GM18861 (cell line): Measurements from ENCODE around the gene OR2AK2.

Experiments used
- ATAC-seq: cut with Tn5 transposase; IDR thresholded peaks from one replicate; pipeline ENCODE4 v1.9.1; 2021; ENCODE audit not compliant: unreplicated experiment

Gene OR2AK2, protein sequence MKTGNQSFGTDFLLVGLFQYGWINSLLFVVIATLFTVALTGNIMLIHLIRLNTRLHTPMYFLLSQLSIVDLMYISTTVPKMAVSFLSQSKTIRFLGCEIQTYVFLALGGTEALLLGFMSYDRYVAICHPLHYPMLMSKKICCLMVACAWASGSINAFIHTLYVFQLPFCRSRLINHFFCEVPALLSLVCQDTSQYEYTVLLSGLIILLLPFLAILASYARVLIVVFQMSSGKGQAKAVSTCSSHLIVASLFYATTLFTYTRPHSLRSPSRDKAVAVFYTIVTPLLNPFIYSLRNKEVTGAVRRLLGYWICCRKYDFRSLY

DNA sequence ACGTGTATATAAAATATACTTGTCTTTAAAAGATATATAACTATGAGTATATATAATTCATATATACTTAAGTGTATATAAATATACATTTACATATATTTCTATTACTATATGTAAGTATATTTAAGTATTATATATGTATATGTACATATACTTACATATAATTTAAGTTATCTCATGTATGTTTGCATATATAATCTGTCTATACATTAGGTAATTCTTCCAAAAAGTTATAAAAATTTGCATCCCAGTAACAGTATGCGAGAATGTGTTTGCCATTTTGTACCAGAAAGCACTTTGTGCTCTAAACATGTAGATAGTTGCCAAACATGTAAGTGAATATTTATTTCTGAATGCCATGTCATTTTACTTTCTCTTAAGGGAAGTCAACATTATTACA is at the start of gene OR2AK2:
Gene OR2AK2 (plus strand): TSS at position 301 of the 400 bp plus-strand sequence. CDS start 144 bp downstream, outside the sequence.
- no peak for ATAC-seq

DNA sequence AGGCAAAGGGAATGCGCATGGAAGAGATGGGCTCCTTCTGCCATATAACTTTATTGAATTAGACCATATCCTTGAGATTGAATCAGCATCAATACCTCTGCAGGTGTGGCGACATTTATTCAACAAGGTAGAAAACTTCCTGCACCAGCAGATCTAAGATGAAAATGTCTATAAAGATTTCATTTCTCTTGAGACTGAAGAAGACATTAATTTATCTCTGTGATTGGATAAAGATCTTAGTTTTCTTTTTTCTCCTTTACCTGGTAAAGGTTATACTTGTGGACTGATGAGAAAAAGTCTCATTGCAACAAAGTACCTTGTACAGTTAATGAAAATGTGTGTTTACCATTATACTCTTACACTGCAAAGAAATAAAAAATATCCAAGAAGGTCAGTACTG is 45.1 kb upstream of the OR2AK2 start, which contains the start of gene OR2T8:
Gene OR2T8 (plus strand): TSS at position 301 of the 400 bp plus-strand sequence. CDS start 766 bp downstream, outside the sequence.
- ATAC-seq: no peak

DNA sequence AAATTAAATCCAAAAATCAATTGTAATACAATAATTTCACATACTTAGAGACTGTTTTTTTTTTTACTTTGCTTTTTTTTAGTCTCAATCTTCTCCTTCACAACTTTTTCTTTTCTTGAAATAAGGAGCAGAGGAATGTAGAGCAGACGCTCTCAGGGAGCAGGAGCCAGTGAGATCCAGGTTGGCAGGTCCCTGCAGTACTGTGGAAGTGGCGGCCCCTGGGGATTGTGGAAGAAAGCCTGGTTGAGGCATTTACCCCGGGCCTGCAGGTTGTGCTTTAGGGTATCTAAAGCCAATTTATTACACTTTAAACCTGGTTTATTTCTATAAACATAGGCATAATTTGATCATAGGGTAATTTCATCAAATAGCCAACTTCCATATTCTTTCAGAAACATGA is 41.1 kb upstream of the OR2AK2 start:
- ATAC-seq: no peak

DNA sequence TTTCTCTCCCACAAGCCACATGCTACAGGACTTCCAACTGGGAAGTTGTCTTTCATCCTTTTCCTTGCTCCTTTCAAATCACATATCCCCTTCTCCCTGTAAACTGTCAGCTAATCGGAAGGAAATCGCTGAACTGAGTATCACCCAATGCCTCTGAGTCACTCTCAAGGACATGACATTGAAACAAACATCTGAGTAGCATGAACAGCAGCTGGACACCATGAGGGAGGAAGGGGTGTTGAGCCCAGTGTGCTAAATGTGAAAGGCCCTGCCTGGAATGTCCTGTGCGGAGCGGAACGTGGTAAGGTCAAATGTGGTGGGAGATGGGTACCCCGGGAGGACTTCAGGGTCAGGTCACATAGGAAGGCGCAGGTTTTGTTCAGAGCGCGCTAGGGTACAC is 40.2 kb upstream of the OR2AK2 start, which contains the start of gene OR2AJ1:
Gene OR2AJ1 (plus strand): TSS at position 22 of the 400 bp plus-strand sequence. CDS start 8,880 bp downstream, outside the sequence.
- no peak for ATAC-seq

DNA sequence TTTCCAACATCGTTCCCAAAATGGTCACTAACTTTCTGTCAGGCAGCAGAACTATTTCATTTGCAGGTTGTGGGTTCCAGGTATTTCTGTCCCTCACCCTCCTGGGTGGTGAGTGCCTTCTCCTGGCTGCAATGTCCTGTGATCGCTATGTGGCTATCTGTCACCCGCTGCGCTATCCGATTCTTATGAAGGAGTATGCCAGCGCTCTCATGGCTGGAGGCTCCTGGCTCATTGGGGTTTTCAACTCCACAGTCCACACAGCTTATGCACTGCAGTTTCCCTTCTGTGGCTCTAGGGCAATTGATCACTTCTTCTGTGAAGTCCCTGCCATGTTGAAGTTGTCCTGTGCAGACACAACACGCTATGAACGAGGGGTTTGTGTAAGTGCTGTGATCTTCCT is 31.0 kb upstream of the OR2AK2 start:
- ATAC-seq: no peak

DNA sequence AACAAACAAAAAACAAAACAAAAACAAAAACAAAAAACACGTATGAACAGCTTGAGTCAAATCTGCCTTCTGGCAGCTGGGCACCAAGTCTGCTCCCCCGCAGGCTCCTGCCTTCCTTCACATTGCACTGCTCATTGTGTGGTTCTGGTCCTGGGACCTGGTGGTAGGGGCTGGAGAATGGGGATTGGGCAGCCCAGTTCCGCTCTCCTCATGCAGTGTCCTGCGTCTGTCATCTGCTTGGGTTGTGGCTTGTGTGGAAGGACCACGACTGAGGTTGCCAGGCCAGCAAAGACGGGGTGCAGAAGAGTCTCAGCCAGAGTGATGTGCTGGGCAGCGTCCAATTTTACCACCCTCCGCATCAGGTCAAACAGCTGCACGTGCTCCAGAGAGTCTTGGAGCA is 29.3 kb upstream of the OR2AK2 start:
- ATAC-seq: no peak

DNA sequence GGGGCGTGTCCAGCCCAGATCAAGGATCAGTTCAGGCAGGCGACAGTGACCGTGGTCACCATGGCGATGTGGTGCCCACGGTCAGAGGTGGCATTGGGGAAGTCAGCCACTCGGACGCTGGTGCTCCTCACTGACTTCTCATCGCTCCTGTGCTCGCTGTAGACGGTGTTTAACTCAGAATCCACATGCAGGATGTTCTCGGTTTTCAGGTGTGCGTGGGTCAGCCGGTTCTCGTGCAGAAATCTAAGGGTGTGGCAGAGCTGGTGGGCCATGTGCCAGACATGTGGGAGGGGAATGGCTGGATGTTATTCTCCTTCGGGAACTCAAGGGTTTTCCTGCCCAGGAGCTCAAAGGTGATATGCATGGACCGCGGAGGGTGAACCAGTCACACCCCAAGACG is 28.6 kb upstream of the OR2AK2 start:
- no peak for ATAC-seq

DNA sequence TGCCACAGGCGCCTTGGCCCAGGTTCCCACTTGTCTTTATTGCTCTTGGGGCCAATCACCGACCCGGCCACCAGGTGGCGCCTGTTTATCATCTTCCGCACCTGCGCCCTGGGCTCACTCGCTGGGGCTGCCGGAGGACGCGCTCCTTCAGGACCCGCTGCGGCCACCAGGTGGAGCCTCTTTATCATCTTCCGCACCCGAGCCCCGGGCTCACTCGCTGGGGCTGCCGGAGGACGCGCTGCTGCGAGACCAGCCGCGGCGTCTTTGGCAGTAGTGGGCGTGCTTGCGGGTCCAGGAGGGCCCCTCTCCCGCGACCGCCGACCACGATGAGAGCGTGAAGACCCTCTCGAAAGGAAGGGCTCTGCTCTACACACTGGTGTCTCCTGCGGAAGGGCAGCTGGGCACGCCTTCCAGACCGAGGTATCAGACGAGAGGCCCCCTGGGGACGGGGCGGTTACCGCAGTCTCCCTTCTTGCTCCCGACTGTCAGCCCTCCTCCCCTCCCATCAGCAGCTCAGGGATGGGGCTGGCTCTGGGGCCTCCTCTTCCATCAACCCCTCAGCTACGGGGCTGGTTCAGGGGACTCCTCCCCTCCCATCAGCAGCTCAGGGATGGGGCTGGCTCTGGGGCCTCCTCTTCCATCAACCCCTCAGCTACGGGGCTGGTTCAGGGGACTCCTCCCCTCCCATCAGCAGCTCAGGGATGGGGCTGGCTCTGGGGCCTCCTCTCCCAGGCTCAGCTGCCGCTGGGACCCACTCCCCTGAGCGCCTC is 27.9 kb upstream of the OR2AK2 start:
- peak; percentile 99 for ATAC-seq

DNA sequence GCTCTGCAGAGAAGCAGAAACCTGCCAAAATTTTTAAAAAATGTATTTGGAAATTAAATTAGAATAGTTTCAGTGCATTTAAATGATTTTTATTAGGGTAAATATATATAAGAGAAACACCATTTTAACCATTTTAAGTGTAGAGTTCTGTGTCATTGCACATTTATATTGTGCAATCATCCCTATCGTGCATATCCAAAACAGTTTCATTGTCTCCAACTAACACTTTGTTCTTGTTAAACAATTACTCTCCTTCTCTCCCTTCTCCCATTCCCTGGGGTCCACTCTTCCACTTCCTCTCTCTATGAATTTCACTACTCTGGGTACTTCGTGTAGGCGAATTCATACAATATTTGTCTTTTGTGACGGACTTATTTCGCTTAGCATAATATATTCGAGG is 22.4 kb upstream of the OR2AK2 start:
- ATAC-seq: no peak

DNA sequence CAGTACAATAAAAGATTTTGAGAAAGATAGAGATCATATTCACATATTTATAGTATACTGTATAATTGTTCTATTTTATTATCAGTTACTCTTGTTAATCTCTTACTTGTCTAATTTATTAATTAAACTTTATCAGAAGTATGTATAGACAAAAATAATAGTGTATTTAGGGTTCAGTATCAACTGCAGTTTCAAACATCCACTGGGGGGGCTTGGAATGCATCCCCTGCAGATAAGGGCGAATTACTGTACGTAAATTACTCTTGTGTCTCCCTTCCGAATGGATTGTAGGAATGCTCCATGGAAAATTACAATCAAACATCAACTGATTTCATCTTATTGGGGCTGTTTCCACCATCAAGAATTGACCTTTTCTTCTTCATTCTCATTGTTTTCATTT is 16.5 kb upstream of the OR2AK2 start, which contains the start of gene OR2L8:
Gene OR2L8 (plus strand): TSS at position 301 of the 400 bp plus-strand sequence. CDS start 0 bp downstream, at position 301.
- ATAC-seq: no peak

DNA sequence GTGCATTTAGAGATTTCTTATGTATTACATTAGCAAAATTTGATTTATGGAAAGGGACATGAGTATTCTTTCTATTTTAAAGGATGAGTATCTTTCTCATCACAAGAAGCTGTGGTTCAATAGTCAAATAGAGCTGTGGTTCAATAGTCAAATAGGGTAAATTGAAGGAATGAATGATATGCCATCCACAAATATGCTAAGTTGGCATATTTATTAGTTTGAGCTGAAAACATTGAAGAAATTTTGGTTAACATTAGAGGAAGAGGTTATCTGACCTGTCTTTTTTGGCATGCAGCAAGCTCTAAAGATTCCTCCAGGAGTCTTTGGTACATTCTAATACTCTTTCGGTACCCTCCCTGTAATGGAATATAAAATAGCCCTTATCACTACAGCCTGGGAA is 11.6 kb upstream of the OR2AK2 start:
- no peak for ATAC-seq

DNA sequence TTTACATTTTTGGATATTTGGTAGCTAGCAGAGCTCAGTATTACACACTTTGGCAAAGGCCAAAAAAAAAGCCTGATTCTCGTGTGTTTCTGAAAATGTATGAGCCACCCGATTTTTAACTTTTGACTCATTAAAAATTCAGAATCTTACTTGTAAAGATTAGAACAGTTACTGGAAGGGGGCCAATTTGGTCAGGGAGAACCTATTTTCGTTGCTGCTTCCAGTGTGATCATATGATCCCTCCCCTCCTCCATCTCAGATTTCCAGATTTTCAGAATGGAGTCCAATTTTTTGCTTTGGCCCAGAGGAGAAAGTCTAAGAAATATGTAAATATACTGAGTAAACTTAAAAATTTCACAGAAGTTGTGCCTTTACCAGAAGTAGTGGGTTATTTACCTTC is 3.2 kb upstream of the OR2AK2 start:
- no peak for ATAC-seq

DNA sequence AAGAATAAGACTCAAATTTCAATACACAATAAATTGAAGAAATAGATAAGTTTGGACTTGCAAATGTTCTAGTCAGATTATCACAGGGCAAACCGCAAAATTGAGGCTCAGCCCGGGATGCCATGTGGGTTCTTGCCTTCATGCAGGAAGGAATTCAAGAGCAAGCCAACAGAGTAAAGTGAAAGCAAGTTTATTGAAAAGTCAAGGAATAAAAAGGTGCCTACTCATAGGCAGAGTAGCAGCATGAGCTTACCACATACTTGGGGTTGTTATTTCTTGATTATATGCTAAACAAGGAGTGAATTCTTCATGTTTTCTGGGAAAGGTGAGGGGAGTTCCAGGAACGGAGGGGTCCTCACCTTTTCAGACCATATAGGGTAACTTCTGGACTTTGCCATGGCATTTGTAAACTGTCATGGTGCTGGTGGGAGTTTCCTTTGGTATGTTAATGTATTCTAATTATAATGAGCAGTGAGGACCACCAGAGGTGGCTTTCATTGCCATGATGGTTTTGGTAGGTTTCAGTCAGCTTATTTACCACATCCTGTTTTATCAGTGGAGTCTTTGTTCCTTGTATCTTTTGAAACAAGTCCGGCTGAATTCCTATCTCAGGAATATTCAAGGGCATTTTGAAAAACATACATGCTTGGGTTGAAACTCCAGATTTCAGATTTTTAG is 2.0 kb upstream of the OR2AK2 start:
- no peak for ATAC-seq

DNA sequence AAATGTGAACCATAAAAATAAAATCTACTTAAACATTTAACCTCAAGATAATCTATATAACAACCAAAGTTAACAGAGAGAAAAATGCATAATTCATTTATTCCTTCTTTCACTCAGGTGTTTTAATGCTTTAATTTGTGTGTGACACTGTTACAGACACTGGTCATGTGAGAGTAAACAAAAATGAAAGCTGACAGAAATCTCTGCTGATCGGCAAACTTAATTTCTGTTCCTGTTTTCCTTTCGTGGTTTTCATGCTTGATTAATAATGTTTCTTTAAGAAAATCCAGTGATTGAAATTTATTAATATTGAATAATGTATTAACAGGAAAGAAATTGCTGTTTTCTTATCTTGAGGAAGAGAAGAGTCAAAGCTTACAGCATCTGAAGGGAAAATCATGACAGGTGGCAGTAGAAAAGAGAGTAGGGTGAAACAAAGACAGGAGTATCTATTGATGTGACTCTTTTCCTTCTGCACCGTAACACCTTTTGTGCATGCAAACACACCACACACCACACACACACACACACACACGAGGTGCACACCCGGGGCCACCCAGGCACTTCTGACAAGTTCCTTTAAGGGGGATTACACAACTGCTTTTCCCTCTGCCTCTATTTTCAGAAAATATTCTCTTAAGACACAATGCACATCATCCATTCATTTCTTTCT is 1.6 kb downstream of the OR2AK2 start:
- ATAC-seq: peak; percentile 73

DNA sequence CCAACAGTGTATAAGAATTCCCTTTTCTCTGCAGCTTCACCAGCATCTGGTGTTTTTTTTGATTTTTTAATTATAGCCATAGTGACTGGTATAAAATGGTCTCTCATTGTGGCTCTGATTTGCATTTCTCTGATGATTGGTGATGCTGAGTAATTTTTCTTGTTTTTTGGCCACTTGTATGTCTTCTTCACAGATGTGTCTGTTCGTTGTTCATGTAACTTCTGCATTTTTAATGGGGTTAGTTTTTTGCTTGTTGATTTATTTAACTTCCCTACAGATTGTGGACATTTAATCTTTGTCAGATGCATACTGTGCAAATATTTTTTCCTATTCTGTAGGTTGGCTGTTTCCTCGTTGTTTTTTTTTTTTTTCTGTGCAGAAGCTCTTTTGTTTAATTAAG is 28.0 kb downstream of the OR2AK2 start:
- no peak for ATAC-seq

DNA sequence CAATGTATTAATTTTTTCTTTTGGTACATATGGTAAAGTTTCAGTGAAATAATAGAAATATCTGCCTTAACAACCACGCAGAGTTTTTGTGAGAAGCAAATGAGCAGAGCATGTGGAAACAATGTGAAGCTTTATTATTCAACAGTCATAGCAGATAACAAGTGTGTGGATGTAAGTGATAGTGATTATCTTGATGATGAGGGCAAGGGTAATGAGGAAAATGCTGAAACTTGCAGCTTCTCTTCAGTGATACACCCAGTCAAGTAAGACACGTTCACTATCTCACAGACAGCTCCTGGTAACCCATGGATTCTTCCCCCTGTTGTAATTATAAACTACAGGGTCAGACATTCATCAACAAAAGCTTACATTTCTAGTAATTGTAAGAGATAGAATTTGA is 33.8 kb downstream of the OR2AK2 start:
- ATAC-seq: no peak

DNA sequence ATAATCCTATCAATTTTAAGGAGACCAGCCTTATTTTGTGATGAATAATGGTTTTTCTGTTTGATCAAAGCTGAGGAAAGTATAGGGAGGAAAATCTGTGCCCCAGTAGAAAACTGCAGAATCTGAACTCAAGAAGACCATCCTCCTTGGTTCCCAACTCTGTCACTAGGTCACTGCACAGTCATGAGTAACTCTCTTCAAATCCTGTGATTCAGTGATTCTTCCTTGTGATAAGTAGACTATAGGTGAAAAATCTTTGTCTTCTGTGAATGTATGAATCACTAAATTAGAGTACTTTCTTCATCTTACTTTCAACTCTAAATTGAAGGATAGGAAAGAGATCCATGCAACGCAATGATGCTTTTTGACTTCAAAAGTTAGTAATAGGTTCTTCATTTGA is 35.1 kb downstream of the OR2AK2 start:
- no peak for ATAC-seq

DNA sequence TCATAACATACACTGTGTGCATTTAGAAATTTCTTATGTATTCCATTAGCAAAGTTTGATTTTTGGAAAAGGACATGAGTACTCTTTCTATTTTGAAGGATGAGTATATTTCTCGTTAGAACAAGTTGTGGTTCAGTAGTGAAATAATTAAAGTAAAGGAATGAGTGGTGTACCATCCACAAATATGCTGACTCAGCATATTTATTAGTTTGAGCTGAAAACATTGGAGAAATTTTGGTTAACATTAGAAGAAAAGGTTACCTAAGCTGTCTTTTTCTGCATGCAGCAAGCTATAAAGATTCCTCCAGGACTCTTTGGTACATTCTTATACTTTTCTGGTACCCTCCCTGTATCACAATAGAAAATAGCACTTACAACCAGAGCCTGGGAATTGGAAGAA is 42.7 kb downstream of the OR2AK2 start:
- no peak for ATAC-seq

DNA sequence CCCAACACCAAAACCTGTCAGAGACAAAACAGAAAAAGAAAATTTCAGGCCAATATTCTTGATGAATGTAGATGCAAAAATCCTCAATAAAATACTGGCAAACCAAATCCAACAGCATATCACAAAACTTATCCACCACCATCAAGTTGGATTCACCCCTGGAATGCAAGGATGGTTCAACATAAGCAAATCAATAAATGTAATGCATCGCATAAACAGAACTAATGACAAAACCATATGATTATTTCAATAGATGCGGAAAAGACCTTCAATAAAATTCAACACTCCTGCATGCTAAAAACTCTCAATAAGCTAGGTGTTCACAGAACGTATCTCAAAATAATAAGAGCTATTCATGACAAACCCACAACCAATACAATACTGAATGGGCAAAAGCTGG is 44.6 kb downstream of the OR2AK2 start:
- no peak for ATAC-seq

DNA sequence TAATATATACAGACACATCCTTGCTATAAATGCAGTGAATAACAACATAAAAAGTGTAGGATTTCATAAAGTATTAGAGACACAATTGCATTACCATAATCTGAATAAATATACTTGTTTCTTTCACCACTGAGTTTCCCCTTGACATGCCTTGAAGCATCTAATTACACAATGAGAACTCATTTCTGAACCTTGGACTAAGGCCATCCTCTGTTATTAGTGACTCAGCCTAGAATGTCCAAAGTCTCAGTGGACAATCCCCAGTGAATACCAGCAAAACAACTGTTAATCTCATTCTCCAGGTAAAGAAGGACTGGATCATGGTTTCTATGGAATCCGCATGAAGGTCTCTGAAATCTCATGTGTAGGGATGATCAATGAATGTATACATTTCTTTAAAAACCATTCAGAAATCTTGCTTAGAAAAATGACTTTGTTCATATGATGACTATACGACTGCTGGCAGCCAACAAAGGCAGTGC is 48.2 kb downstream of the OR2AK2 start, which contains the start of gene OR2L5:
Gene OR2L5 (plus strand): TSS at position 432 of the 482 bp plus-strand sequence. CDS start 8,288 bp downstream, outside the sequence.
- no peak for ATAC-seq

DNA sequence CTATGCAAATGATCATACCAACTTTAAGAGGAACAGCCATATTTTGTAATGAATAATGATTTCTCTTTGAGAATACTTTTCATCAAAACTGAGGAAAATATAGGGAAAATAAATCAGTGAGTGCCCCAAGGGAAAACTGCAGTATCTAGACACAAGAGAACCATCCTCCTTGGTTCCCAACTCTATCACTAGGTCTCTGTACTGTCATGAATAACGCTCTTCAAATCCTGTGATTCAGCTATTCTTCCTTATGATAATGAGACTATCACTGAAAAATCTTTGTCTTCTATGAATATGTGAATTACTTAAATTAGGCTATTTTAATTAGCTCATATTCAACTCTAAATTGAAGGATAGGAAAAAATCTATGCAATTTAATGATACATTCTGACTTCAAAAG is 50.8 kb downstream of the OR2AK2 start:
- no peak for ATAC-seq
